Ishikawa (cell line): Measurements from ENCODE around the gene RGS21.

ENCODE experiments used
- CEBPB ChIP-seq: IDR thresholded peaks from 2 replicates; pipeline ENCODE4 v1.6.1; 2012
- CREB1 ChIP-seq: IDR thresholded peaks from 2 replicates; pipeline ENCODE4 v1.6.1; 2012; ENCODE audit warnings: low read depth
- EGR1 ChIP-seq: IDR thresholded peaks from 2 replicates; pipeline ENCODE4 v1.6.1; 2012
- EP300 ChIP-seq: IDR thresholded peaks from 2 replicates; pipeline ENCODE4 v1.6.1; 2012; ENCODE audit warnings: borderline replicate concordance
- FOXM1 ChIP-seq: IDR thresholded peaks from 2 replicates; pipeline ENCODE4 v1.6.1; 2012; ENCODE audit warnings: low read depth, borderline replicate concordance
- NFIC ChIP-seq: IDR thresholded peaks from 2 replicates; pipeline ENCODE4 v1.6.1; 2012
- REST ChIP-seq: IDR thresholded peaks from 2 replicates; pipeline ENCODE4 v1.6.1; 2012; ENCODE audit warnings: low read depth, mild to moderate bottlenecking
- TCF12 ChIP-seq: IDR thresholded peaks from 2 replicates; pipeline ENCODE4 v1.6.1; 2012; ENCODE audit warnings: low read depth
- TEAD4 ChIP-seq: IDR thresholded peaks from 2 replicates; pipeline ENCODE4 v1.6.1; 2012
- USF1 ChIP-seq: IDR thresholded peaks from 2 replicates; pipeline ENCODE4 v1.6.1; 2012
- YY1 ChIP-seq: IDR thresholded peaks from 2 replicates; pipeline ENCODE4 v1.6.1; 2012; ENCODE audit warnings: low read depth
- ZBTB7A ChIP-seq: IDR thresholded peaks from 2 replicates; pipeline ENCODE4 v1.6.1; 2012; ENCODE audit warnings: low read depth
- TF ChIP-seq, protein P1 (sequence below): IDR thresholded peaks from 2 replicates; pipeline ENCODE4 v1.6.1; 2012

Gene RGS21

GRCh38 chr1:192402571-192402970, 85.8 kb downstream of the RGS21 start:
- TF ChIP-seq NFIC (no peak), REST (no peak)

DNA sequence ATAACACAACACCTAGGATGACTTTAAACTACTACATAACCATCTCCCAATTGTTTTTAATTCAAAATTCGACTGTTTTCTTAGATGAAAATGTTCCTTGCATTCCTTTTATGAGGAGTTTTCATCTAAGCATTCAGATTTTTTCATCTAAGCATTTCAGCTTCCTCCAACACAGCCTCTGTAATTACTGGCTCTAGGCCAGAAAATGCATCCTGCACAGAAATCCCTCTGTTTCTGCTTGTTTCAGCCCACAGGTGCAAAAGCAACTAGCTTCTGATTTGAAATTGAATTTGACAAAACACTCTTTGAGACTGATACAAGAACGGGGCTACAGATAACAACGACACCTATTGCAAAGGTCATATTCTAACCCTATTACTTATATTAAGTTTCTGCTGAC, 90.4 kb downstream of the RGS21 start:
- TF ChIP-seq, protein P1, sequence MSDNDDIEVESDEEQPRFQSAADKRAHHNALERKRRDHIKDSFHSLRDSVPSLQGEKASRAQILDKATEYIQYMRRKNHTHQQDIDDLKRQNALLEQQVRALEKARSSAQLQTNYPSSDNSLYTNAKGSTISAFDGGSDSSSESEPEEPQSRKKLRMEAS: no peak
- no peak for TF ChIP-seq EP300
- no peak for TF ChIP-seq TCF12
- TF ChIP-seq CREB1: no peak
- TF ChIP-seq REST: no peak
- no peak for TF ChIP-seq YY1
- TF ChIP-seq TEAD4: no peak
- no peak for TF ChIP-seq EGR1
- no peak for TF ChIP-seq CEBPB
- no peak for TF ChIP-seq FOXM1
- no peak for TF ChIP-seq USF1
- TF ChIP-seq ZBTB7A: no peak
